K562 (cell line): ENCODE results near the gene DBP. TPM values are rescaled to one million over a fixed set of nuclear protein-coding genes. Genes with fewer than 3 reads are reported as not detected.
A peak's percentile ranks its signal among the peaks of the same experiment; 100 is the strongest.

Source experiments
- ATAC-seq: fragments of 200-7000 bp; cut with Tn5 transposase; 3 replicates; pipeline ENCODE4 v1.9.1; 2020; ENCODE audit warnings: moderate library complexity
- BruUV-seq: library from RNA; stranded (reverse); fragments of 400-500 nt; replicated peaks from 2 replicates; lab custom pipeline; 2021; lab: Mats Ljungman, UMichigan
- CTCF ChIA-PET: fragments of 300-600 bp; formaldehyde crosslinking; extraction: SDS; loops from one replicate; lab custom pipeline; 2021; ENCODE audit warnings: low intra/inter-chr PET ratio; lab: Yijun Ruan, JAX
- POLR2A ChIA-PET: fragments of 300-600, 350-650 bp; sonication (Branson Sonifier 250); formaldehyde crosslinking; extraction: SDS; loops from one replicate; lab custom pipeline; 2021; ENCODE audit warnings: antibody characterized with exemption, inconsistent platforms; lab: Yijun Ruan, JAX
- DNase-seq, 4 experiments: peaks; one replicate each; pipeline versions ENCODE4 v3.0.0 to v3.0.0-alpha.2; 2011 to 2018; ENCODE audit warnings: low spot score in 3 of 4, mixed read lengths in 3 of 4; ENCODE audit errors: extremely low read depth in 1 of 4
- FAIRE-seq: peaks from 2 replicates; lab custom pipeline; 2011; peaks lifted over from hg19 to GRCh38; lab: Jason Lieb, UNC
- H2AFZ ChIP-seq: 2 replicates; pipeline ENCODE4 v1.6.0; 2011; ENCODE audit warnings: low read depth, low read length, control low read depth, inconsistent platforms
- H3K27ac ChIP-seq: fragments of 200-600 bp; 3 replicates; pipeline ENCODE4 v1.8.0; 2011; ENCODE audit warnings: low read depth, mild to moderate bottlenecking, control low read depth, inconsistent platforms, low read length, moderate library complexity, mixed read lengths; ENCODE audit errors: extremely low read depth
- H3K27me3 ChIP-seq, 2 experiments: fragments of 300-600 bp in 1 of 2; 2 replicates in 1 of 2; 3 replicates in 1 of 2; pipeline versions ENCODE4 v1.6.0 to v1.8.0; 2011; ENCODE audit warnings: inconsistent platforms in 2 of 2, low read length in 2 of 2, mild to moderate bottlenecking in 1 of 2, mixed read lengths in 1 of 2, moderate library complexity in 1 of 2; ENCODE audit not compliant: control insufficient read depth in 2 of 2, insufficient read depth in 2 of 2
- H3K36me3 ChIP-seq: fragments of 300-600 bp; 3 replicates; pipeline ENCODE4 v1.8.0; 2011; ENCODE audit warnings: mild to moderate bottlenecking, low read length, inconsistent platforms; ENCODE audit not compliant: control insufficient read depth, insufficient read depth
- H3K4me1 ChIP-seq, 2 experiments: fragments of 200-600 bp in 1 of 2; replicated peaks in 1 of 2; 2 replicates in 1 of 2; 3 replicates in 1 of 2; pipeline versions ENCODE4 v1.5.1 to v1.8.0; 2011; ENCODE audit warnings: inconsistent platforms in 2 of 2, low read length in 2 of 2, mild to moderate bottlenecking in 1 of 2, mixed read lengths in 1 of 2, moderate library complexity in 1 of 2; ENCODE audit not compliant: control insufficient read depth in 2 of 2, insufficient read depth in 2 of 2
- H3K4me2 ChIP-seq: 2 replicates; pipeline ENCODE4 v1.6.1; 2011; ENCODE audit warnings: low read length, control low read depth, inconsistent platforms, mixed read lengths; ENCODE audit not compliant: insufficient read depth
- H3K4me3 ChIP-seq: fragments of 200-600 bp; sonication (generic), shearing (Covaris generic); 2 replicates; pipeline ENCODE4 v1.5.1; 2016; ENCODE audit warnings: control low read depth, inconsistent platforms
- H3K79me2 ChIP-seq: fragments of 200-600 bp; 3 replicates; pipeline ENCODE4 v1.8.0; 2011; ENCODE audit warnings: low read length, inconsistent platforms; ENCODE audit not compliant: control insufficient read depth, insufficient read depth
- H3K9ac ChIP-seq, 2 experiments: 2 replicates each; pipeline versions ENCODE4 v1.6.0 to v1.6.1; 2011; ENCODE audit warnings: low read depth in 2 of 2, low read length in 2 of 2, control low read depth in 1 of 2, inconsistent platforms in 1 of 2, mild to moderate bottlenecking in 1 of 2, mixed read lengths in 1 of 2; ENCODE audit not compliant: insufficient read depth in 1 of 2
- H3K9me1 ChIP-seq: one replicate; pipeline ENCODE4 v1.6.0; 2011; ENCODE audit warnings: inconsistent platforms, mild to moderate bottlenecking, low read length, moderate library complexity; ENCODE audit not compliant: control insufficient read depth, insufficient read depth
- H3K9me3 ChIP-seq: replicated peaks from 2 replicates; pipeline ENCODE4 v1.5.1; 2011; ENCODE audit warnings: low read depth, low read length, inconsistent platforms; ENCODE audit not compliant: control insufficient read depth, insufficient read depth
- H4K20me1 ChIP-seq: replicated peaks from 2 replicates; pipeline ENCODE4 v1.6.1; 2011; ENCODE audit warnings: low read length, inconsistent platforms, mixed read lengths; ENCODE audit not compliant: control insufficient read depth, insufficient read depth
- ARNT ChIP-seq, 2 experiments: fragments of 450-650 bp; IDR thresholded peaks; 2 replicates each; pipeline ENCODE4 v1.6.1; 2016; ENCODE audit warnings: mild to moderate bottlenecking in 1 of 2
- BCOR ChIP-seq: fragments of 450-650 bp; IDR thresholded peaks from 2 replicates; pipeline ENCODE4 v1.6.1; 2016
- ELF4 ChIP-seq: fragments of 450-650 bp; formaldehyde crosslinking; IDR thresholded peaks from 2 replicates; pipeline ENCODE4 v1.4.0; 2022; ENCODE audit warnings: missing genetic modification characterization
- OTX1 ChIP-seq: fragments of 450-650 bp; formaldehyde crosslinking; IDR thresholded peaks from 2 replicates; pipeline ENCODE4 v1.4.0; 2022; ENCODE audit warnings: mild to moderate bottlenecking
- PHB2 ChIP-seq: fragments of 450-650 bp; IDR thresholded peaks from 2 replicates; pipeline ENCODE4 v1.6.1; 2017; ENCODE audit warnings: low read depth
- PHF8 ChIP-seq: fragments of 200-600 bp; sonication (generic); IDR thresholded peaks from 2 replicates; pipeline ENCODE4 v1.6.1; 2012; ENCODE audit warnings: mixed run types, mild to moderate bottlenecking, inconsistent platforms, low read length, moderate library complexity, borderline replicate concordance
- SIN3A ChIP-seq, 2 experiments: fragments of 150-350 bp in 1 of 2; IDR thresholded peaks; 2 replicates each; pipeline ENCODE4 v1.6.1; 2011 to 2016; ENCODE audit warnings: borderline replicate concordance in 2 of 2, low read depth in 2 of 2, low read length in 2 of 2, mild to moderate bottlenecking in 2 of 2, moderate library complexity in 2 of 2; ENCODE audit not compliant: control insufficient read depth in 1 of 2
- SPI1 ChIP-seq: IDR thresholded peaks from 2 replicates; pipeline ENCODE4 v1.6.1; 2011; ENCODE audit warnings: low read depth, low read length, control low read depth, borderline replicate concordance
- TAF7 ChIP-seq: fragments of 450-650 bp; IDR thresholded peaks from 2 replicates; pipeline ENCODE4 v1.6.1; 2016; ENCODE audit warnings: missing genetic modification characterization, missing compliant biosample characterization
- THRB ChIP-seq: fragments of 450-650 bp; formaldehyde crosslinking; conservative IDR thresholded peaks from 2 replicates; pipeline ENCODE4 v1.4.0; 2022; ENCODE audit warnings: mild to moderate bottlenecking, missing genetic modification characterization
- UBTF ChIP-seq, 2 experiments: IDR thresholded peaks; 2 replicates each; pipeline ENCODE4 v1.6.1; 2012; ENCODE audit warnings: improper control_type of control experiment in 2 of 2, low read depth in 2 of 2, low read length in 2 of 2, borderline replicate concordance in 1 of 2
- ZBTB7A ChIP-seq: IDR thresholded peaks from 2 replicates; pipeline ENCODE4 v1.6.1; 2011; ENCODE audit warnings: low read depth, mild to moderate bottlenecking, low read length, moderate library complexity, borderline replicate concordance; ENCODE audit not compliant: control insufficient read depth
- ZNF282 ChIP-seq: sonication (generic); formaldehyde crosslinking; IDR thresholded peaks from 2 replicates; pipeline ENCODE4 v1.8.1; 2023; ENCODE audit warnings: missing genetic modification reagents
- WGBS: fragments of 100-300 bp; shearing (Covaris generic); methylation state at CpG from one replicate; pipeline ENCODE4 v1.1.6; 2016; ENCODE audit warnings: low coverage, mixed read lengths; ENCODE audit not compliant: insufficient coverage; ENCODE audit errors: missing lambda C conversion rate; 5-methylcytosine and 5-hydroxymethylcytosine counted together
- in situ Hi-C: fragments of 300-500 bp; cut with MboI; formaldehyde crosslinking; loops from 4 replicates; pipeline ENCODE4 v1.15.0; 2018; ENCODE audit warnings: inconsistent platforms, mixed read lengths
- intact Hi-C: fragments of 100-400 bp; cut with micrococcal nuclease; formaldehyde crosslinking; loops from 2 replicates; pipeline ENCODE4 v1.14.2; 2022
- polyA plus RNA-seq, 8 experiments: library from polyadenylated mRNA; depleted of rRNA in 4 of 8; stranded (reverse) in 5 of 8; unstranded in 3 of 8; fragments of >200 nt; fragmentation: Nextera tagmentation in 2 of 8; fragmentation: Illumina TruSeq in 1 of 8; extraction: Ambion mirVana in 2 of 8; extraction: Trizol in 1 of 8; gene quantifications; 2 replicates each; pipeline versions ENCODE4 v1.2.1 to v1.2.3, GENCODE V29; 2011 to 2014; ENCODE audit warnings: inconsistent platforms in 1 of 8, missing spikeins in 1 of 8
- total RNA-seq, 7 experiments: library from RNA; depleted of rRNA in 6 of 7; stranded (reverse); fragments of >200 nt in 6 of 7; fragmentation: Illumina TruSeq in 2 of 7; extraction: Trizol in 2 of 7; gene quantifications; 2 replicates each; pipeline versions ENCODE4 v1.2.1 to v1.2.3, GENCODE V29; 2011 to 2021; ENCODE audit warnings: low replicate concordance in 1 of 7

DBP gene
- total and polyA plus RNA-seq, 9 of the 15 experiments (the other 6 are each of a cell fraction or from before 2014, with no cell fraction given) = 0.25 to 5.5 (median 1.8) TPM

- Histone ChIP-seq H3K4me3 (peak overlapping the region; percentile 56), H3K4me2 (peak overlapping the region; percentile 84), H3K27me3 (no peaks in the 10 kb centered on the region), H3K9me1 (no peaks in the 10 kb centered on the region), H2AFZ (peak overlapping the region; percentile 95), H3K9ac (peak overlapping the region; percentile 43 to 87), H4K20me1 (no peaks in the 10 kb centered on the region), H3K36me3 (no peaks in the 10 kb centered on the region), H3K27ac (peak overlapping the region; percentile 27; the same call in 2 of the 3 replicates), H3K9me3 (no peaks in the 10 kb centered on the region), H3K4me1 (peaks cover 21 to 37% of the 10 kb centered on the region in 2 experiments; a peak in 4 of 5 replicates), H3K79me2 (no peaks in the 10 kb centered on the region)
- no peak for DNase-seq
- WGBS = 7% methylated on average over 4 of the region's 6 CpGs
- TSS peak; percentile 94 for BruUV-seq
- intact Hi-C loops = loop anchor here (5.0 kb wide), 1 partner anchor 92 kb away; no protein-coding TSS in a partner anchor
- TF ChIP-seq SIN3A (IDR thresholded peaks at IDR 0.05; ENCODE audit: borderline replicate concordance in 2 of 2, control insufficient read depth in 1 of 2, low read depth in 2 of 2, low read length in 2 of 2) (no peak), ZNF282 (no peak), ELF4 (CRISPR knock-in tag) (0 out of 2 replicates have a peak, but pooled peaks have one; percentile 62), SPI1 (peak; percentile 50; the same call in 1 of the 2 replicates), UBTF (IDR thresholded peaks at IDR 0.05; ENCODE audit: borderline replicate concordance in 1 of 2, low read depth in 2 of 2, low read length in 2 of 2) (no peak), TAF7 (tag) (peak; percentile 54; the same call in 1 of the 2 replicates), PHB2 (peak; percentile 64; the same call in 1 of the 2 replicates), OTX1 (CRISPR knock-in tag) (peak; percentile 71; the same call in 1 of the 2 replicates), BCOR (0 out of 2 replicates have a peak, but pooled peaks have one; percentile 36), ZBTB7A (0 out of 2 replicates have a peak, but pooled peaks have one; percentile 83), ARNT (IDR thresholded peaks at IDR 0.05) (peak in 1 of 2 experiments; percentile 67; a peak in 1 of 4 replicates), THRB (CRISPR knock-in tag) (peak; percentile 75; the same call in 1 of the 2 replicates), PHF8 (peak; percentile 10; the same call in 1 of the 2 replicates)
- peak; percentile 1 for ATAC-seq
- ChIA-PET POLR2A (interaction anchor here (0.6 to 1.3 kb wide), 8 partner anchors 11 to 231 kb away, joined by 3 to 7 read pairs (median 4); partner anchors contain the start of gene PPP1R15A), CTCF (interaction anchor here (0.9 to 2.2 kb wide), 3 partner anchors 93 to 191 kb away, joined by 5 to 16 read pairs (median 6); no protein-coding TSS in a partner anchor)
- in situ Hi-C loops = loop anchor here (5.0 to 10.0 kb wide), 3 partner anchors 97 to 329 kb away; partner anchors contain the start of gene RASIP1
- no peak for FAIRE-seq
Measured at GRCh38 chr19:48645620-48646000, 8.4 kb upstream of the DBP start.
